ENCODE measurements around the gene AVPR1B. TPM values are rescaled to one million over a fixed set of nuclear protein-coding genes. Genes with fewer than 3 reads are reported as not detected.

The AVPR1B gene
- total RNA-seq, 2 donors from 2014 or later: not detected

DNA sequence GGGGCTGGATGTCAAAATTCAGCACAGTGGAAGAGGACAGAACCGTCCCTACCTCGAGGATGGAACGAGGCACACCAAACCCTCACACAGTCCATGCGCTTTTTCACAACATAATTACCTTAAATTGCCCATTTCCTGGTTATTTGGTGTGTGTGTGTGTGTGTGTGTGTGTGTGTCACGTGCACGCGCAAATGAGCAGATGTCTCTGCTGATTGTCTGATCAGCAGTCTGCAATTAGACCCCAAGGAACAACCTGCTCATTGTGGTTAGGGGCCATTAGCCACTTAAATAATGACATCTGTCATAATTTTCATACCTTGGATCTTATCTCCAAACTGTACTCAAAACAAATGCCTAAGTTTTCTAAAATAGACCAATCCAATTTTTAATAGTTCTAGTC is 23.2 kb downstream of the AVPR1B start:
- TF ChIP-seq, protein P1, sequence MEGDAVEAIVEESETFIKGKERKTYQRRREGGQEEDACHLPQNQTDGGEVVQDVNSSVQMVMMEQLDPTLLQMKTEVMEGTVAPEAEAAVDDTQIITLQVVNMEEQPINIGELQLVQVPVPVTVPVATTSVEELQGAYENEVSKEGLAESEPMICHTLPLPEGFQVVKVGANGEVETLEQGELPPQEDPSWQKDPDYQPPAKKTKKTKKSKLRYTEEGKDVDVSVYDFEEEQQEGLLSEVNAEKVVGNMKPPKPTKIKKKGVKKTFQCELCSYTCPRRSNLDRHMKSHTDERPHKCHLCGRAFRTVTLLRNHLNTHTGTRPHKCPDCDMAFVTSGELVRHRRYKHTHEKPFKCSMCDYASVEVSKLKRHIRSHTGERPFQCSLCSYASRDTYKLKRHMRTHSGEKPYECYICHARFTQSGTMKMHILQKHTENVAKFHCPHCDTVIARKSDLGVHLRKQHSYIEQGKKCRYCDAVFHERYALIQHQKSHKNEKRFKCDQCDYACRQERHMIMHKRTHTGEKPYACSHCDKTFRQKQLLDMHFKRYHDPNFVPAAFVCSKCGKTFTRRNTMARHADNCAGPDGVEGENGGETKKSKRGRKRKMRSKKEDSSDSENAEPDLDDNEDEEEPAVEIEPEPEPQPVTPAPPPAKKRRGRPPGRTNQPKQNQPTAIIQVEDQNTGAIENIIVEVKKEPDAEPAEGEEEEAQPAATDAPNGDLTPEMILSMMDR (IDR thresholded peaks at IDR 0.05): no peak
- ATAC-seq (ENCODE audit: insufficient number of reproducible peaks, low FRiP score, low read depth): no peak
- Histone ChIP-seq H3K27ac (no peak overlapping the region), H3K36me3 (no peaks in the 10 kb centered on the region), H3K9me3 (no peaks in the 10 kb centered on the region), H3K4me1 (ENCODE audit: control insufficient read depth in 1 of 2, low read depth in 2 of 2) (no peaks in the 10 kb centered on the region), H3K4me3 (no peak overlapping the region), H3K27me3 (replicated peaks; ENCODE audit: insufficient read depth) (no peaks in the 10 kb centered on the region)
- DNase-seq (ENCODE audit: low spot score): no peak

- no peaks in the 10 kb centered on the region for H3K4me1 ChIP-seq (ENCODE audit: control insufficient read depth in 1 of 2, low read depth in 2 of 2)
- no peak overlapping the region for H3K4me3 ChIP-seq
- H3K27me3 ChIP-seq (replicated peaks; ENCODE audit: insufficient read depth): no peaks in the 10 kb centered on the region
- no peak overlapping the region for H3K27ac ChIP-seq
- DNase-seq (ENCODE audit: low spot score): no peak
- H3K9me3 ChIP-seq: no peaks in the 10 kb centered on the region
- H3K36me3 ChIP-seq: no peaks in the 10 kb centered on the region
- TF ChIP-seq, protein P1 (IDR thresholded peaks at IDR 0.05): no peak
- no peak for ATAC-seq (ENCODE audit: insufficient number of reproducible peaks, low FRiP score, low read depth)
Observed at GRCh38 chr1:206089341-206089740, 27.8 kb downstream of the AVPR1B start.

GRCh38 chr1:206087091-206087490 is 30.1 kb downstream of the AVPR1B start:
- Histone ChIP-seq H3K36me3 (no peaks in the 10 kb centered on the region), H3K4me1 (ENCODE audit: control insufficient read depth in 1 of 2, low read depth in 2 of 2) (no peaks in the 10 kb centered on the region), H3K9me3 (no peaks in the 10 kb centered on the region), H3K27ac (no peak overlapping the region), H3K4me3 (no peak overlapping the region), H3K27me3 (replicated peaks; ENCODE audit: insufficient read depth) (no peaks in the 10 kb centered on the region)
- DNase-seq (ENCODE audit: low spot score) (no peak), ATAC-seq (ENCODE audit: insufficient number of reproducible peaks, low FRiP score, low read depth) (no peak)
- TF ChIP-seq, protein P1 (IDR thresholded peaks at IDR 0.05): no peak

- TF ChIP-seq, protein P1 (IDR thresholded peaks at IDR 0.05): no peak
- no peak for ATAC-seq (ENCODE audit: insufficient number of reproducible peaks, low FRiP score, low read depth)
- Histone ChIP-seq H3K27ac (no peak overlapping the region), H3K4me3 (no peak overlapping the region), H3K27me3 (replicated peaks; ENCODE audit: insufficient read depth) (no peaks in the 10 kb centered on the region), H3K4me1 (ENCODE audit: control insufficient read depth in 1 of 2, low read depth in 2 of 2) (no peaks in the 10 kb centered on the region), H3K36me3 (no peaks in the 10 kb centered on the region), H3K9me3 (no peaks in the 10 kb centered on the region)
- DNase-seq (ENCODE audit: low spot score): no peak
Observed at GRCh38 chr1:206083750-206084149, 33.4 kb downstream of the AVPR1B start.

GRCh38 chr1:206082831-206083695 is 34.1 kb downstream of the AVPR1B start:
- no peaks in the 10 kb centered on the region for H3K4me1 ChIP-seq (ENCODE audit: control insufficient read depth in 1 of 2, low read depth in 2 of 2)
- ATAC-seq (ENCODE audit: insufficient number of reproducible peaks, low FRiP score, low read depth) (no peak), DNase-seq (ENCODE audit: low spot score) (no peak)
- no peaks in the 10 kb centered on the region for H3K36me3 ChIP-seq
- H3K27me3 ChIP-seq (replicated peaks; ENCODE audit: insufficient read depth): no peaks in the 10 kb centered on the region
- TF ChIP-seq, protein P1 (IDR thresholded peaks at IDR 0.05): no peak
- H3K27ac ChIP-seq: no peak overlapping the region
- no peaks in the 10 kb centered on the region for H3K9me3 ChIP-seq
- no peak overlapping the region for H3K4me3 ChIP-seq

All from thoracic aorta (tissue), 2 donors.